HK-2 (cell line): ENCODE data around the gene AQP12A.

Experiments
- DNase-seq: peaks from one replicate; pipeline ENCODE4 v3.0.0-alpha.2; 2018; ENCODE audit not compliant: unreplicated experiment

AQP12A gene

GRCh38 chr2:240745456-240745855 is 53.8 kb downstream of the AQP12A start:
- no peak for DNase-seq

DNA sequence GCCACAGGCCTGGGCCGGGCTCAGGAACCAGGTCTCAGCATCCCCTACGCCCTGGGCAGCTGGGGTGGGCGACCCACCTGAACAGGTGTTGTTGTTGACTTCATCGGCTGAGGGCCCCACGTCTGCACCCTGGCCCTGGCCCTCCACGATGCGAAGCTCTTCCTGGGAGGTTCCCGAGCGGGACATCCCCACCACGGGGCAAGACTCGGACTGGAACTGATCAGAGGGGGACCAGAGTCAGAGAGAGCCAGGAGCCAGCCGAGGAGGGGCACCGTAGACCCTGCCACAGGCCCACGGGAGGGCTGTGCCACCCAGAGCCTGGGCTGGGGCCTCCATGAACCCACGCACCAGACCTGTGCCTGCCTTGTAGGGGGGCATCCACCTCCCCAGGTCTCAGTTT is 54.3 kb downstream of the AQP12A start:
- DNase-seq, result no peak

DNA sequence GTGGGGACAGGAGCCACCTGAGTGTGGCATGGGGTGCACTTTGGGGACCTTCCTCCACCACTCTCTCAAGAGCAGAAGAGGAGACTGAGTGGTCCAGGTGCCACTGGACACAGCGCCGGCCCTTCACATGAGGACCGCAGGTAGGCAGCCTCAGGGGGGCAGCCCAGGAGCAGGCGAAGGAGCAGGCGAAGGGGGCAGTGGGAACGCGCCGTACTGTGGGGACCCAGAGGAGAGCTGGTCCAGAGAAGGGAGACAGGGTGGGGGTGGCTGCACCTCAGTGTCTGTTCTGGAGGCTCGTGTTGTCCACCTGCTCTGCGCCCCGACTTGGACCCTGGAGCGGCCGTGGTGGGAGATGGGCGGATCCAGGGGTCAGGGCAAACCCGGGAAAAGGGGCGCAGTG is 55.0 kb downstream of the AQP12A start:
- DNase-seq, result no peak

GRCh38 chr2:240747256-240747655 is 55.6 kb downstream of the AQP12A start:
- no peak for DNase-seq
